GM12873 (cell line): ENCODE data around the gene NUCKS1.

Source experiments
- CTCF ChIP-seq: IDR thresholded peaks from 2 replicates; pipeline ENCODE4 v1.5.1; 2012; ENCODE audit warnings: low read depth, mild to moderate bottlenecking, moderate library complexity, low read length, control low read depth; ENCODE audit not compliant: insufficient read depth; ENCODE audit errors: missing control alignments

The NUCKS1 gene

GRCh38 chr1:205767248-205767647 lies 17.3 kb upstream of the NUCKS1 start:
- no peak for TF ChIP-seq CTCF

DNA sequence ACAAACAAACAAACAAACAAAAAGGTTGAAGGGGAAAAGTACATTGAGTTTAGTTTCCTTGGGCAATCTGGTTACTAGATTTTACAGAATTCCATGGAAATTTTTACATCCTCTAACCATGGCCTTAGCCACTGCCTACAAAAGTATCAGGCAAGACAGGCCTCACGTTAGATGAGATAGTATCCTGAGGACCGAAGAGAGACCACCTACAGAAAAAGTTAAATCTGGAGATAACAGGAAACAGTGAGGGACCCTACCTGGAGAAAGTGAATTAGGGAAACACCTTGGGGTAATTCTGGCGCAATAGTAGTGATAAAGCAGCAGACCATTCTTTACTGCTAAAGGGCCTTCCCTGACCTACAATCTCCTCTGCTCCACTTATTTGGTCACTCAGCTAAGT lies 16.6 kb upstream of the NUCKS1 start:
- no peak for TF ChIP-seq CTCF

DNA sequence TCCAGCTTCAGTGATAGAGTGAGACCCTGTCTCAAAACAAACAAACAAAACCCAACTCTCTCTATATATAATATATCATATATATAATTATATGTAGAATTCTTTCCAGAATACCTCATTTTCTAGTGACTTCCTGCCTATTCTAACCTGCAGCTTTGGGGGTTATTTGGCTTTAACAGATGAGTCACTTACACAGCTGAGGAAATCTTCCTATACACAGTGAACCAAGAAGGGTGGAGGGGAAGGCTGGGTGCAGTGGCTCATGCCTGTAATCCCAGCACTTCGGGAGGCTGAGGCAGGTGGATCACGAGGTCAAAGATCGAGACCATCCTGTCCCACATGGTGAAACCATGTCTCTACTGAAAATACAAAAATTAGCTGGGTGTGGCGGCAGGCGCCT lies 16.1 kb upstream of the NUCKS1 start:
- TF ChIP-seq CTCF, result no peak

GRCh38 chr1:205764578-205764977 lies 14.6 kb upstream of the NUCKS1 start:
- no peak for TF ChIP-seq CTCF

DNA sequence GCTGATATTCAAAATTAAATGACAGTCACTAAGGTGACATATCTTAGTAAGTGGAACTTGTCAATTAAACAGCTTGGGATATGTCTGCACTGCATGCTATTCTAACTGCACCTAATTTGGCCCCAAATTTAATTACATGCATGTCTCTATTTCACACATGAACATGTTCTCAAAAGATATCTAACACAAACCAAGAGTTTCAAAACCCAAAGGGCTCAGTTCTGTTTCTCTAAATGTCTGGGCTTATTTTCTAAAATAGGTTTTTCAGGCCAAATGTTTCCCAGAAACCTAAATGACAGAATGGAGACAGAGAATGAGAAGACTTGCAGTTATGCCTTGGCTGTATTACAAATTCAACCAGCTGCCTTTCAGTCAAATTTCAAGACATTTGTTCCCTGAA lies 14.0 kb upstream of the NUCKS1 start:
- TF ChIP-seq CTCF, result no peak

DNA sequence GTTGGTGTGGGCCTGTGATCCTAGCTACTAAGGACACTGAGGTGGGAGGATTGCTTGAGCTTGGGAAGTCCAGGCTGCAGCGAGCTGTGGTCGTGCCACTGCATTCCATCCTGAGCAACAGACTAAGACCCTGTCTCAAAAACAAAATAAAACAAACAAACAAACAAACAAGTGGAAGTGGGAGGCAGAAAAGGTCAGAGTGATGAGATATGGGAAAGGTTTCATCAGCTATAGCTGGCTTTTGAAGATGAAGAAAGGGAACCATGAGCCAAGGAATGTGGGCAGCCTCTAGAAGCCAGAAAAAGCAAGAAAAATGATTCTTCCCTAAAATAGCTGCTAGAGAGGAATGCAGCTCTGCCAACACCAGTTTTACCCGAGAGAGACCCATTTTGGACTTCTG lies 10.6 kb upstream of the NUCKS1 start:
- no peak for TF ChIP-seq CTCF

DNA sequence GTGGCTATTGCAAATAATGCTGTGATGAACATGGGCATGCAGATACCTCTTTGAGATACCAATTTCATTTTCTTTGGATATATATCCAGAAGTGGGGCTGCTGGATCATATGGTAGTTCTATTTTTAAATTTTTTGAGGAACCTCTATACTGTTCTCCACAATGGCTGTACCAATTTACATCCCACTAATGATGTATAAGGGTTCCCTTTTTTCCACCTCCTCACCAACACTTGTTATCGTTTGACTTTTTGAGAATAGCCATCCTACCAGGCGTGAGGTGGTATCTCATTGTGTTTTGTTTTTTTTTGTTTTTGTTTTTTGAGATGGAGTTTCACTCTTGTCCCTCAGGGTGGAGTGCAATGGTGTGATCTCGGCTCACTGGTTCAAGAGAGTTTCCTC lies 6.6 kb upstream of the NUCKS1 start:
- no peak for TF ChIP-seq CTCF

- no peak for TF ChIP-seq CTCF
Observed at GRCh38 chr1:205754857-205755256, 4.9 kb upstream of the NUCKS1 start.
